HepG2 (cell line): ENCODE results near the gene TSSK3. TPM values are rescaled to one million over a fixed set of nuclear protein-coding genes. Genes with fewer than 3 reads are reported as not detected.

Experiments
- ATF3 ChIP-seq: sonication (generic); formaldehyde crosslinking; IDR thresholded peaks from 2 replicates; pipeline ENCODE4 v1.4.0; 2020; ENCODE audit warnings: missing genetic modification reagents
- BCL6 ChIP-seq: IDR thresholded peaks from 2 replicates; pipeline ENCODE4 v1.6.1; 2016; ENCODE audit warnings: missing genetic modification reagents, missing compliant biosample characterization
- CEBPB ChIP-seq: IDR thresholded peaks from 2 replicates; pipeline ENCODE4 v1.6.1; 2011; ENCODE audit warnings: low read depth, low read length, improper control_type of control experiment, borderline replicate concordance
- CERS6 ChIP-seq: sonication (generic); formaldehyde crosslinking; IDR thresholded peaks from 2 replicates; pipeline ENCODE4 v1.5.0; 2020; ENCODE audit warnings: missing genetic modification reagents
- KLF11 ChIP-seq: IDR thresholded peaks from 2 replicates; pipeline ENCODE4 v1.6.1; 2016; ENCODE audit warnings: missing compliant biosample characterization
- KLF12 ChIP-seq: sonication (generic); formaldehyde crosslinking; IDR thresholded peaks from 2 replicates; pipeline ENCODE4 v1.4.0; 2020; ENCODE audit warnings: missing genetic modification reagents, borderline replicate concordance
- MED8 ChIP-seq: sonication (generic); formaldehyde crosslinking; IDR thresholded peaks from 2 replicates; pipeline ENCODE4 v1.8.1; 2023; ENCODE audit warnings: mild to moderate bottlenecking, missing genetic modification reagents; ENCODE audit not compliant: insufficient replicate concordance
- NFRKB ChIP-seq: fragments of 450-650 bp; IDR thresholded peaks from 2 replicates; pipeline ENCODE4 v1.6.1; 2017
- POLR2AphosphoS5 ChIP-seq: IDR thresholded peaks from 2 replicates; pipeline ENCODE4 v1.6.1; 2012; ENCODE audit warnings: low read depth, low read length
- PRDM15 ChIP-seq: sonication (generic); formaldehyde crosslinking; IDR thresholded peaks from 2 replicates; pipeline ENCODE4 v1.4.0; 2020; ENCODE audit warnings: missing genetic modification reagents
- PRPF4 ChIP-seq: fragments of 200-400 bp; formaldehyde crosslinking; IDR thresholded peaks from 2 replicates; pipeline ENCODE4 v1.6.1; 2016; ENCODE audit warnings: low read length, low read depth; ENCODE audit not compliant: poor library complexity, severe bottlenecking
- RORA ChIP-seq: sonication (generic); formaldehyde crosslinking; IDR thresholded peaks from 2 replicates; pipeline ENCODE4 v1.5.0; 2020; ENCODE audit warnings: mild to moderate bottlenecking, missing genetic modification reagents, moderate library complexity
- SNAI1 ChIP-seq: sonication (generic); formaldehyde crosslinking; IDR thresholded peaks from 2 replicates; pipeline ENCODE4 v1.5.0; 2020; ENCODE audit warnings: mild to moderate bottlenecking, missing genetic modification reagents, borderline replicate concordance
- SOX6 ChIP-seq, 2 experiments: fragments of 450-650 bp in 1 of 2; sonication (generic) in 1 of 2; formaldehyde crosslinking in 1 of 2; IDR thresholded peaks; 2 replicates each; pipeline versions ENCODE4 v1.4.0 to v1.6.1; 2017 to 2020; ENCODE audit warnings: antibody characterized with exemption in 1 of 2, mild to moderate bottlenecking in 1 of 2, missing genetic modification reagents in 1 of 2
- SRSF1 ChIP-seq: fragments of 200-400 bp; formaldehyde crosslinking; optimal IDR thresholded peaks from 2 replicates; pipeline ENCODE3; 2017; ENCODE audit warnings: mild to moderate bottlenecking, low read depth, low read length, moderate library complexity
- TBX3 ChIP-seq: fragments of 450-650 bp; IDR thresholded peaks from 2 replicates; pipeline ENCODE4 v1.6.1; 2017; ENCODE audit warnings: antibody characterized with exemption, mild to moderate bottlenecking, inconsistent platforms, borderline replicate concordance
- TOE1 ChIP-seq: sonication (generic); formaldehyde crosslinking; IDR thresholded peaks from 2 replicates; pipeline ENCODE4 v1.4.0; 2020; ENCODE audit warnings: mild to moderate bottlenecking, missing genetic modification reagents
- ZFP36 ChIP-seq: fragments of 150-350 bp; IDR thresholded peaks from 2 replicates; pipeline ENCODE4 v1.6.1; 2018; ENCODE audit warnings: borderline replicate concordance, low read length, low read depth; ENCODE audit not compliant: partially characterized antibody
- ZNF451 ChIP-seq: sonication (generic); formaldehyde crosslinking; IDR thresholded peaks from 2 replicates; pipeline ENCODE4 v1.5.0; 2020; ENCODE audit warnings: mild to moderate bottlenecking, missing genetic modification reagents
- ZNF496 ChIP-seq: sonication (generic); formaldehyde crosslinking; IDR thresholded peaks from 2 replicates; pipeline ENCODE4 v1.8.1; 2023; ENCODE audit warnings: mild to moderate bottlenecking, moderate library complexity, missing genetic modification reagents; ENCODE audit not compliant: insufficient replicate concordance
- ZNF572 ChIP-seq: sonication (generic); formaldehyde crosslinking; IDR thresholded peaks from 2 replicates; pipeline ENCODE4 v1.5.1; 2020; ENCODE audit warnings: mild to moderate bottlenecking, missing genetic modification reagents
- ZNF776 ChIP-seq: sonication (generic); formaldehyde crosslinking; IDR thresholded peaks from 2 replicates; pipeline ENCODE4 v1.4.0; 2020; ENCODE audit warnings: mild to moderate bottlenecking, missing genetic modification reagents
- ZNF839 ChIP-seq: sonication (generic); formaldehyde crosslinking; IDR thresholded peaks from 2 replicates; pipeline ENCODE4 v1.4.0; 2020; ENCODE audit warnings: missing genetic modification reagents, mild to moderate bottlenecking, borderline replicate concordance
- ZNF878 ChIP-seq: sonication (generic); formaldehyde crosslinking; IDR thresholded peaks from 2 replicates; pipeline ENCODE4 v1.8.1; 2023; ENCODE audit warnings: mild to moderate bottlenecking, missing genetic modification reagents, moderate library complexity
- polyA plus RNA-seq, 8 experiments: library from polyadenylated mRNA; depleted of rRNA in 3 of 8; stranded (reverse) in 7 of 8; unstranded in 1 of 8; fragments of >200 nt; fragmentation: Illumina TruSeq in 4 of 8; extraction: Trizol in 4 of 8; gene quantifications; 2 replicates each; pipeline versions ENCODE4 v1.2.1 to v1.2.3, GENCODE V29; 2011 to 2016; ENCODE audit warnings: low read depth in 4 of 8, missing spikeins in 1 of 8, mixed read lengths in 1 of 8; ENCODE audit not compliant: insufficient read depth in 1 of 8
- total RNA-seq, 5 experiments: library from RNA; depleted of rRNA; stranded (reverse); fragments of >200 nt; fragmentation: Illumina TruSeq; extraction: Trizol; gene quantifications; 2 replicates each; pipeline ENCODE4 v1.2.3, GENCODE V29; 2016; ENCODE audit warnings: low read depth in 1 of 5

TSSK3 gene
- total and polyA plus RNA-seq, 2 of the 13 experiments (the other 11 are each of a cell fraction or from before 2014, with no cell fraction given) = 1.0 to 1.1 TPM

- no peak for TF ChIP-seq ZNF496
- TF ChIP-seq ZFP36 = no peak
- 0 out of 2 replicates have a peak, but pooled peaks have one; percentile 22 for TF ChIP-seq ZNF776 (CRISPR knock-in tag)
- no peak for TF ChIP-seq CERS6 (CRISPR knock-in tag)
- peak; percentile 67; the same call in 1 of the 2 replicates for TF ChIP-seq ZNF451 (CRISPR knock-in tag)
- no peak for TF ChIP-seq TOE1 (CRISPR knock-in tag)
- TF ChIP-seq BCL6 (CRISPR knock-in tag) = peak; percentile 31; the same call in 1 of the 2 replicates
- TF ChIP-seq PRPF4 = no peak
- 0 out of 2 replicates have a peak, but pooled peaks have one; percentile 10 for TF ChIP-seq SNAI1
- TF ChIP-seq ZNF572 (CRISPR knock-in tag) = 0 out of 2 replicates have a peak, but pooled peaks have one; percentile 12
- TF ChIP-seq ZNF839 (CRISPR knock-in tag) = peak; percentile 92; the same call in 1 of the 2 replicates
- TF ChIP-seq ZNF878 (CRISPR knock-in tag) = peak; percentile 85
- no peak for TF ChIP-seq KLF11 (CRISPR knock-in tag)
- TF ChIP-seq RORA (CRISPR knock-in tag) = no peak
- TF ChIP-seq PRDM15 (CRISPR knock-in tag) = no peak
- TF ChIP-seq TBX3 = no peak
- 0 out of 2 replicates have a peak, but pooled peaks have one; percentile 21 for TF ChIP-seq NFRKB
- no peak for TF ChIP-seq SOX6 (IDR thresholded peaks at IDR 0.05)
- TF ChIP-seq SOX6 (CRISPR knock-in tag; IDR thresholded peaks at IDR 0.05) = peak; percentile 76
- no peak for TF ChIP-seq SRSF1
- TF ChIP-seq CEBPB = no peak
- peak; percentile 98 for TF ChIP-seq POLR2AphosphoS5
- TF ChIP-seq KLF12 = no peak
- no peak for TF ChIP-seq MED8 (CRISPR knock-in tag)
- peak; percentile 92 for TF ChIP-seq ATF3 (CRISPR knock-in tag)
Measured at GRCh38 chr1:32394141-32394889, 32.0 kb downstream of the TSSK3 start, which contains the start of gene BSDC1 (continued).
